HG02798 (cell line): ENCODE results near the gene ACMSD.
"Not testable (repeated sequence)": the region's sequence is repeated elsewhere in the genome, so short reads cannot be mapped to it uniquely, and the experiment has no call there.

Experiments
- ATAC-seq: cut with Tn5 transposase; IDR thresholded peaks from one replicate; pipeline ENCODE4 v1.9.1; 2021; ENCODE audit warnings: mild to moderate bottlenecking; ENCODE audit not compliant: unreplicated experiment, poor library complexity

The ACMSD gene

DNA sequence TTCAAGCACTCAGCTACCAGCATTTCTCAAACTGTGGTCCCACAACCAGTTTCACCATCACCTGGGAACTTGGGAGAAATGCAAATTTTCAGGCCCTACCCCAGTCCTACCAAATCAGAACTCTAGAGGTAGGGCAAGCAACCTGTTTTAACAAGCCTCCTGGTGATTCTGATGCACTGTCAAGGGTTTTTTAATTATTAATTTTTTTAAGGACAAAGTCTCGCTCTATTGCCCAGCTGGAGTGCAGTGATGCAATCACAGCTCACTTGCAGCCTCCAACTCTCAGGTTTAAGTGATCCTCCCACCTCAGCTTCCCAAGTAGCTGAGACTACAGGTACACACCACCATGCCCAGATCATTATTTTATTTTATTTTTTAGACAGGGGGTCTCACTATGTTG lies 7.8 kb downstream of the ACMSD start:
- ATAC-seq: no peak

DNA sequence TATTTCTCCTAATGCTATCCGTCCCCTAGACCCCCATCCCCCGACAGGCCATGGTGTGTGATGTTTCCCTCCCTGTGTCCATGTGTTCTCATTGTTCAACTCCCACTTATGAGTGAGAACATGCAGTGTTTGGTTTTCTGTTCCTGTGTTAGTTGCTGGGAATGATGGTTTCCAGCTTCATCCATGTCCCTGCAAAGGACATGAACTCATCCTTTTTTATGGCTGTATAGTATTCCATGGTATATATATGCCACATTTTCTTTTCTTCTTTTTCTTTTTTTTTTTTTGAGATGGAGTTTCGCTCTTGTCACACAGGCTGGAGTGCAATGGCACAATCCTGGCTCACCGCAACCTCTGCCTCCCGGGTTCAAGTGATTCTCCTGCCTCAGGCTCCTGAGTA lies 9.2 kb downstream of the ACMSD start:
- ATAC-seq: not testable (repeated sequence)

DNA sequence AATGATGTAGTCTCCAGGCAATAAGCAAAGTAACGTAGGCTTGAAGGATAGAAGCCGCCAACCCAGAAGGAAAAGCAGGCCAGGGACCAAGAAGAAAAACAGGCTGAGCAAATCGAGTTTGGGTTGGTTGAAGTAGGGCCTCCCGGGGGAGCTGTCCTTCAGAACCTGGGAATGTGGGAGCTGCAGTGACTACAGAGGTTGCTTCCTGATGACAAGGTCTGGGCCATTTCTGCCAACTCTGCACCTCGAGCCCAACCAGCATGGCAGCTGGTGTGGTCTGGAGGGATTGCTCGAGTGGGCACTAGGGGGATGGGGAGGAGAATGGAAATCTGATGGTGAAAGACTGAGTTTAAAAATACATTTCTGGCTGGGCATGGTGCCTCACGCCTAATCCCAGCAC lies 14.1 kb downstream of the ACMSD start:
- no peak for ATAC-seq

DNA sequence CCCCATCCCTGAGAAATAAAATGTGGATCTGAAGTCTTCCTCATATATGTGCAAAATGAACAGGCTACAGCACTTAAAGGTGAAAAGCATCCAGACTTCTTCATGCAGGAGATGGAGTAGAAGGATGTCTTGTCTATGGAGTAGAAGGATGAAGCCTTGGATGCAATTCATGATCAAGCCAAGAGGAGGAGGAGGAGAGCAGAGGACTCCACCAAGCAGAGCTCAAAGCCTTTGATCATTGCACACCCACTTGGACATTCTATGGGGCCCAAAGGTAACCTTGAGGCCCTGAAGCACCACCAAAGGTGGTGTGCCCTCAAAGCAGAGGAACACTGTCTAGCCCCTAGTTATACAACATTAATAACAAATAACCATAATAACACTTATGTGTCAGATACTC lies 17.3 kb downstream of the ACMSD start:
- ATAC-seq: no peak

DNA sequence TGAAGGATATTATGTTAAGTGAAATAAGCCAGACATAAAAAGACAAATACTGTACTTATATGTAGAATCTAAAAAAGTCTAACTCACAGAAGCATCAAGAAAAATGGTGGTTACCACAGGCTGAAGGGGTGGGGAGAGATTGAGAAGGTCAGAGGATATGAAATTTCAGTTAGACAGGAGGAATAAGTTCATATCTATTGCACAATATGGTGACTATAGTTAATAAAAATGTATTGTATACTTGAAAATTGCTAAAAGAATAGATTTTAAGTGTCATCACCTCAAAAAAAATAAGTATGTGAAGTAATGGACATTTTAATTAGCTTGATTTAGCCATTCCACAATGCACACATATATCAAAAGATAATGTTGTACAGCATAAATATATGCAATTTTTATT lies 19.8 kb downstream of the ACMSD start:
- no peak for ATAC-seq

DNA sequence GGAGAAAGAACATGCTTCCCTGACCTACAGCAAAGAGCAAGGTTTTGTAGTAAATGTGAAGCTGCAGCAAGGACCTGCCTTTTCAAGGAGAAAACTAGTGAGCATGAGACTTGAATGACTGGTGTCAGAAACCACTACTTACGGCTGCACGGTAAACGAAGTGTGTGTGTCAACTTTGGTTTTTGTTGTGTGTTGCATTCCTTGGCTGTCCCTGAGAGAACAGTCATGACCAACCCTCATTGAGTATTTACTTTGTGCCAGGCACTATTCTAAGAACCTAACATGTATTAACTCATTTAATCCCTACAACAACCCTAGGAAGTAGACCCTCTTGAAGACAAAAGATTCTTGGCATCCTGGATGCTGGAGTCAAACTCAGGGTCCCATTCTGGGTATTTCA lies 22.8 kb downstream of the ACMSD start:
- ATAC-seq: no peak

DNA sequence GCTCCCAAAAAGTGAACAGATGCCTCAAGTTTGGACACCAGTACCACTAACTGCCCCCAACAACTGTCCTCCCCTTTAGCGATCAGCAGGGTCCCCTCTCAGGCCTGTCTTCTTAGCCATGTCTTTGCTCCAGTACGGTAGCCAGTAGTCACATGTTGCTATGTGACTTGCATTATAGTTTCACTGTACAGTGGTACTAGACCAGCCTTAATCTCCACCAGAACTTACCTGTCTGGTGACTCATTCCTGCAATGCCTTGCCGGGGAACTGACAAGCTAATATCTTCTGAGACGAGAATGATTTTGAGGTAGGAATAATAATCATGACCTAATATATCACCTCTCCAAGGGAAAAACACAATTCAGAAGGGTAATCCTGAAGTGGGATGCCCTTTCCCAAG lies 23.7 kb downstream of the ACMSD start:
- ATAC-seq: no peak

DNA sequence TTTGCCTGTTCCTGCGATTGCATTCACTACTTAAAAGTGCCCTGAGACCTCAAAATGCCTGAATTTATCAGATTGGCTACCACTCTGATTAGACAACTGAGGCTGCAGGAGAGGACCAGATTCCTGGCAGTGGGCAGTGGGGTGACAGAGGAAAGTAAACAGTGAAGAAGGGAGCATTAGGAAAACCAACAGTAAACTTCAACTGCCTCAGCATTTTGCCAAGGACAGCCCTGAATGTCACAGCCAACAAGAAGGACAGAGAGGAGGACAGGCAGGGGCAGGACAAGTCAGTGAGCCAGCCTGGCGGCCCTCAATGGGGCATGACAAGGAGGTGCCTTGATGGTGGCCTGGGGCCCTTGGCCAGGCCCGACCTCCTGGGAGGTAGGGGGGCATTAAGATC lies 24.3 kb downstream of the ACMSD start:
- no peak for ATAC-seq

DNA sequence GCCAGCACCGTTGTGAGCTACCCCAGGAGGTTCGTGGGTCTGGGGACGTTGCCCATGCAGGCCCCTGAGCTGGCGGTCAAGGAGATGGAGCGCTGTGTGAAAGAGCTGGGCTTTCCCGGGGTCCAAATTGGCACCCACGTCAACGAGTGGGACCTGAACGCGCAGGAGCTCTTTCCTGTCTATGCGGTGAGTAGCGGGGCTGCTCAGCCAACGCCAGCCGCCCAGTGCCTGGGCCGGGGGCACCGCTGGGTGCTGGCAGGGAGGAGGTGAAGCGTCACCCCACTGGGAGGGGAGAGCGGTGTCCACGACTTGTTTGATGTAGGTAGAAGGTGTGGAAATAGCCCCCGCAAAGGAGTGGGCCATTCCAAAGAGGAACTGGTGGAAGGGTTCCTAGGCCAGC lies 25.0 kb downstream of the ACMSD start:
- ATAC-seq: no peak

DNA sequence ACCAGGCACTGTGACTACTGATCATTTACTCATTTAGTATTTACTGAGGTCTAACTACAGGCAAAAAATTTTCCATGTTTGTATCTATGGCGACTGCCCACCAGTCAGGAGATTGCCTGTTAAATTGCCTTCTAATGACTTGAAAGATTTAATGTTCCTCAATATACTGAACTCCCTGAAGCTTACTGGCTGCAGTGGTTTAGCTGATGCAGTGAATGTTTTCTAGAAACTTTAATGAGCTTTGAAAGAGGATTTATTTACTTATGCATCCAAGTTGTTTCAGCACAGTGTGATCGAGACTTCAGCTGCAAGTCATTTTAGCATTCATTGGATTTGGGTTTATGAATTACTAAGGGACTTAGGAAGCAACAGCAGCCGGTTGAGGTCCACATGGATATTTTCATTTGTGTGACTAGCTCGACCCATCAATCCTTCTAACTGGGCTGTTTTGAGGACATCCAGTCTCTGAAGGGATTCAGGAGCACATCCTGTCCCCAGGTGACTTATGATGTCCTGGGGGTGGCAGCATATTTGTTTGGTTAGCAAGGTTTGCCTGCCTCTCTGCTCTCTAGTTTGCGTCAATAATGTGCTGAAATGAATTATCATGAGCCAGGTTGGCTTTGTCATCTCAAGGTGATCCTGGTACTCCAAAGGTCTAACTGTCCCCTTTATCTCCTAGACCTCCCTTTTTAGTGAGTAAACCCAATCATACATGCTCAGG lies 26.8 kb downstream of the ACMSD start:
- ATAC-seq: no peak

DNA sequence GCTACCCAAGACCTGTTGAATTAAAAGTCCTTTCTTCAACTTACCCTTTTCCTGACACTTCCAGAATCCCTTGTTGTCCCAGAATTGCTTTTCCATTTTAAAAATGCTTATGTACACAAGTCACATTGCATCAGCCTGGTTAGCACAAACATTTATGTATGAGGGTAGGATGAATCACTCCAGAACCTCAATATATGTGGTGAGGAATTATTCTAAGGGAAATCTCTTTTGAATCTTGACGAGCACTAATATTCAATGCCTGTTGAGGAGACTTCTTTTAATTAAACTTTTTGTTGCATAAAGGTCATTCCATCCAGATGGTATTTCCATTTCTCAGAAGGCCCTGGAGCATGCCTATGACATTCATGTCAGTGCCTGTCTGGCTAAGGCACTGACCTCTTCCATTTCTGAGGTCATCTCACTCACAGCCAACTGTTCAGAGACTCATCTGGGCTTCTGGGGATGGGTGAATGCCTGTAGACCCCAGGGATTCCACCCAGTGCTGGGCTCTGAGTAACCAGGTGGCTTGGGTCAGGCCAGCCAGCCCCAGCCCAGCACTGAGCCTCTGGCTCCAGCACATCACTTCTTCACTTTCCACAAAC lies 28.2 kb downstream of the ACMSD start:
- ATAC-seq: no peak

DNA sequence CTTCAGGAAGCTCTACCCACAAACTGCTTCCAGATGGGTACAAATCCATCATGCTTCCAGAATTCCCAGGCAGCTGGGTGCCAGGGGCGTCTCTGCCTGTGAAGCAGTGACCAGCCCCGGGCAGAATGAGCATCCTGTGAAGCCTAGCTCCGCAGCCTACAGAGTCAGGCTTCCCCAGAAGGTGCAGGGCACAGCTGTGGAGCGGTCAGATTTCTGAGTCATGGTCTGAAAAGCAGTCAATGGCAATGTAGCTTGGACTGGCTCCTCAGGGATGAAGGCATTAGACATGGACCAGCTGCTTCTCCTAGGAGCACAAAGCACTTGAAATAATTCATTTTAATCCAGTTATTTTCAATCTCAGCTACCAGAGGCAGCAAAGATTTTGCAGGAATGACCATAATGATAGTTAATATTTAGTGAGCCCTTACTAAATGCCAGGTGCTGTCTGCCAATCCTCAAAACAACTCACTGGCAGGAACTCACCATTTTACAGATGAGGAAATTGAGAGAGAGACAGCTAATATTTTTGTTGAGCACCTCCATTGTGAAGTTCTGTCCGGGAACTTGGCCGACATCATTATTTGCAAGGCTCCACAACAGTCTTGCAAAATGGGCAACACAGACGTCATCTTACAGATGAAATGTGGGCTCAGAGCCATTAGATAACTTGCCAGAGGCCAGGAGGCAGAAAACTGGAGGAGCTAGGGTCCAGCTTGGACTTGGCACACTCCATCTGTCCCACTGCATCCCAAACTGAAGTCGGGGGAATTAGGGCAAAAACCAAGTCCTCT lies 31.7 kb downstream of the ACMSD start:
- ATAC-seq: no peak

DNA sequence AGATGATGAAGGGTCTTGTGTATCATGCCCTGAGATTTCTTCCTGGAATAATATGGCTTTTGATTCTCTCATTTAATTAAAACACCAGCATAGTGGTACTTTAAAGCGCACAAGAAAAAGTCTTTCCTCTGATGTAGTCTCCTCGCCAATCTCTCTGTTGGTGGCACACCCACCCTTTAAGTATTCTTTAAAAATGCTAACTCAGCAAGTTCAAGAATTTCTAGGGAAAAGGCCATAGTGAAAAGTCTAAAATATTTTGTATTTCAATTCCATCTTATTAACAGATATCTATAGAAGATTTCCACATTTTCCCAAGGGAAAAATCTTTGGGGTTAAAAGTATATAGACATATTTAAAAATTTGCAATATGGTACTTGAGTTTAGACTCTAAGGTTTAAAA lies 34.7 kb downstream of the ACMSD start:
- ATAC-seq: no peak

DNA sequence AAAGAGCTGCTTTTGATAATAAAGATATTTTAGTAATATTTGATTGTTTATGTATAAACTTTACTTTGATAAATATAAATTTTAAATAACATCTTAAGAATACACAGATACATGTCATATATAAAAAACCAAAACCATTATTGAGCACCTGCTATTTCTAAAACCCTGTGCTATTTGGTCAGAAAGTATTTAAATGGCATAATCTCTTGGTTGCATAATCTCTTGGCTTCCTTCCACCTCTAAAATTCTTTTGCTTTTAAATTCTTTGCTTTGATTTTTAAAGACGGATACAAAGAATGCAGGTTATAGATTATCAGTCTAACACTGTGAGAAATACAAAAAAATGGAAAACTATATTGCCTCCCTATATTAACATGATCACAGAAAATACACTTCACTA lies 36.9 kb downstream of the ACMSD start:
- ATAC-seq: no peak

DNA sequence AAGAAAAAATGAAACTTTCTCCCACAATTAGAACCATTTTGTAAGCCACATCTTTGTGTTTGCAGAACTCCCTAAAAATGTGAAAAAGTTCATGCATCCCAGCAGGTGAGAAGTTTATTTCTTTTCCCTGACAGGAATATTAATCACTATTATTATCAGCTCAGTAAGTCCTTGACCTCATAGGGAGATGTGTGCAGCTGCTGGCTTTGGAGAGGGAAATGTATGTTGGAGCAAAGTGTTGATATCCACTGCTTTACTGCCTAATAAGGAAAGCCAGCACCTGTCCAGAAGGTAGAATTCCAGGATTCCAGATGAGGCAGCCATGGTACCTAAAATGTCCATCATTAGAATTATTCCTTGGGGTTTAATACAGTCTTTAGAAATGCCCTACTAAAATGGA lies 44.4 kb downstream of the ACMSD start:
- ATAC-seq: no peak

DNA sequence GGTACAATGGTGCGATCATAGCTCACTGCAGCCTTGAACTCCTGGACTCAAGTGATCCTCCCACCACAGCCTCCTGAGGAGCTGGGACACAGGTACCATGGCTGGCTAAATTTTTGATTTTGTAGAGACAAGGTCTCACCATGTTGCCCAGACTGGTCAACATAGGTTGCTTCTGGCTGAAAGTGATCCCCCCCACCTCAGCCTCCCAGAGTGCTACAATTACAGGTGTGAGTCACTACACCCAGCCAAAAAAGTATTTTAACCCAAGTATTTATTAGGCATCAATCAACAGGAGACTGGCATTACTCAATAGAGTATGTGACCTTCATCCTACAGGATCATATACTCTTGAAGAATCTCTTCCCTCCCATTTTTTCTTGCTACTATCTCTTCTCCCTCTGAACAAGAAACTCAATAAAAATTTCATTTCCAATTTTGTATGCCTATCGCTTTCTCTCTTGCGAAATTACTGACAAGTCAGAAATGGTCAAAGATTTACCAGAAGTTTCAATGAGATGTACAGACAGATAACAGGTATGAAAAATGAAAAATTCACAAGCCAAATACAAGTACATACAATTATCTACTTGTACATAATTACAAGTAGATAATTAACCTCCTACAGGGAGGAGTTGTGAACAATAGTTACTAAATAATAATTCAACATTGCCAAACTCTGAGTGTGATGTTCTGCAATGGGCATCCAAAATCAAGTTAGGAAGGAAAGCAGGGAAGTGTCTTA lies 45.3 kb downstream of the ACMSD start:
- no peak for ATAC-seq

DNA sequence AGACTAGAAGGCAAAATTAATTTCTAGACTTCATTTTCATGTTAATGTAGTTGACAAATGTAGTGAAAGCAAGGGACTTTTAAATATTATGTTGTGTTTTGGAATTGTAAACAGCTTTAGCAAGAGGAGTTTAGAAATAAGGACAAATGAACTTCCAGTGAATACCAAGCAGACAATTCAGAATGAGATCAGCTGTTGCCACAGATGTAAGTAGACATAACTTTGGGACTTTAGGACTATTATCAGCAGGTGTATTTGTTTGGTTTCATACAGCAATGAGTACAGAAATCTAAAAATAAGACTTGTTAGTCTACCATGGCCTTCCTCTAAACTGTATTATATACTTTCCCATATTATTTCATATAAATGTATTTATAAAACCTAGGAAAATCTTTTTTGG lies 46.0 kb downstream of the ACMSD start:
- no peak for ATAC-seq

DNA sequence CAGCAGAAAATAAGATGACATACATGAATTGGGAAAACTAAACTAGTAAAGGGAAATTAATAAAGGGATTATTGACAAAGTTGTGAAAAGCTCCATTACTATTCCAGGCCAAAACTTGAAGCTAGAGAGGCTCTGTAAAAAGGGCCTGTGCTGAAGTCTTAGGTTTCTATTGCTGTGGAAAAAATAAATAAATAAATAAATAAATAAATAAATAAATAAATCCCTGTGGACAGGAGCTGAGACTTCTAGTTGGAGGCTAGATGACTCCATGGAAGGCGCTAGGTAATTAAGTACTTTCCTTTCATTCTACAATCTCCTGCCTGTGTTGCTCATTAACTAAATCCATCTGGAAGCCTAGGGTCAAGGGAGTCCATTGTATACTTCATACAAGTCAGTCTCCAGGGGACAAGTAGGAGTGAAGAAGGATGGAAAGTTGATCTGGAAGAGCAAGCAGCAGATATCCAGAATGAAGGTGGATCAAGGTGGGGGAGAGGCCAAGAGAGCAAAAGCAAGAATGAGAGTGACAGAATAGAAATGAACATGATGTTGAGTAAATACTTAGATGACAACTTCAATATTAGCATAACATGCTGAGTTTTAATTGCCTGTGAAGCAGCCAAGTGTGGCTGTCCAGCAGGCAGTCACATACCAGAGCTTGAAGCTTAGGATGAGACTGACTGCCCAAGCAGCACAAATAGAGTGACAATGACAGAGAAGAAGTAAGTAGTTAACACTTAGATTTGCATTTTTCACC lies 54.0 kb downstream of the ACMSD start:
- ATAC-seq: no peak

DNA sequence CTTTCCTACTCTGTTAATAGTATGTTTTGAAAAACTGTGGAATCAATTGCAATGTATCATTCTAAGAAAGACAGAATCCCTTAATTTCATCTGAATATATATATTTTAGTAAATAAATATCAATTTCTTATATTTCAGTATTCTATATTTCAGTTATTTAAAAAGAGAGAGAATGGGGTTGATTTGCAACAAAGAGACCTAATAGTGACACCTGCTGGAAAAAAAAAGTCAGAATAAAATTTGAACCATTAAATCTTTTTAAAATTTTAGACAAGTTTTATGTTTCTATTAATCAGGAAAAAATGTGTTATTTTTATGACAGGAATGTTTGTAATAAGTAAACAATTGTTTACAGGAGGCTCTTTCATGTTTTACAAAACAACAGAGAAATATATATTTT lies 59.5 kb downstream of the ACMSD start:
- no peak for ATAC-seq

DNA sequence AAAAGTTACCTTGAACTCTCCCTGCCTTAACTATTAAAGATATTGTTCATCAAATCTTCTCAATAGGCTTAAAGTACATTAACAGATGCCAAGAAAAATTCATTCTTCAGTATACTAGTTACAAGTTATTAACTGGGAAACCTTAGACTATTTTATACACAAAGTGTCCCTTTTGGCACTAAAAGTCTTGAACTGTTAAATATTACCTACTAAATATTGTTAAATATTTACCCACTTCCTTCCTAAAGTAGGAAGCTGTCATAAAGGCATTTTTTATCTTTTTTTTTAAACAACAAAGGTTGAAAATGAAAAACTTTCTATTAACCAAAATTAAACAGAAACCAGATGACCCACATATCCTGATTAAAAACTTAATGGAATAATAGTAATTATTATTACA lies 60.8 kb downstream of the ACMSD start:
- no peak for ATAC-seq
